ENCODE data around the gene DND1. TPM values are rescaled to one million over a fixed set of nuclear protein-coding genes. Genes with fewer than 3 reads are reported as not detected.
"Not testable (repeated sequence)": the region's sequence is repeated elsewhere in the genome, so short reads cannot be mapped to it uniquely, and the experiment has no call there.

The DND1 gene
- polyA plus RNA-seq, 12 donors: 0.09 to 0.27 (median 0.22) TPM; not detected in 8

DNA sequence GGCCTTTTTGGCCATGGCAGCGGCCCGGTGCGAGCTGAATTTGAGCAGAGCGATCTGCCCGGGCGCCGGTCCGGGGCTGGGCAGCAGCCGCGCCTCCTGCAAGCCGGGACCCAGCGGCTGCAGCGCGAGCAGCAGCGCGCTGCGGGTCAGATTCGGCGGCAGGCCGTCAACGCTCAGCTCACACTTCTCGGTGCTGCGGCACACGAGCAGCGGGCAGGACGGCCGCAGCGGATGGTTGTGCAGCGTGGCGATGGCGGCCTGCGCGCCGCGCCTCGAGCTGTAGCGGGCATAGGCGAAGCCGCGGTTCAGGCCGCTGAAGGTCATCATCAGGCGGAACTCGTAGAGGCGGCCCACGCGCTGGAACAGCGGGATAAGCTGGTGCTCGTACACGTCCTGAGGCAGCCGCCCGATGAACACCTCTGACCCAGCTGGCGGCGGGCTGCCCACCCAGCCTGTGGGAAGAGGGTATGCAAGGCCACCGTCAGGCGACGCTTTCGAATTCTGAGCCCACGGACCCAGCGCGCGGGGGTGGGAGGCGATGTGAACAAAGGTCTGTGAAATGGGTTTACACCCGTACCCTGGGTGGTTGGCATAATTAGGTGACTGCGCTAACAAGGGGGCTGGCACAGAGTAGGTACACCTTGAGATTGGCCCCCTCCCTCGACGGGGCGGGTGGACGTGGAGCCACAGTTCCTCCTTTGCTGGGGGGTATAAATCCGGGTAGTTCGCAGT, 755 bp downstream of the DND1 start:
- DNase-seq: no peak

DNA sequence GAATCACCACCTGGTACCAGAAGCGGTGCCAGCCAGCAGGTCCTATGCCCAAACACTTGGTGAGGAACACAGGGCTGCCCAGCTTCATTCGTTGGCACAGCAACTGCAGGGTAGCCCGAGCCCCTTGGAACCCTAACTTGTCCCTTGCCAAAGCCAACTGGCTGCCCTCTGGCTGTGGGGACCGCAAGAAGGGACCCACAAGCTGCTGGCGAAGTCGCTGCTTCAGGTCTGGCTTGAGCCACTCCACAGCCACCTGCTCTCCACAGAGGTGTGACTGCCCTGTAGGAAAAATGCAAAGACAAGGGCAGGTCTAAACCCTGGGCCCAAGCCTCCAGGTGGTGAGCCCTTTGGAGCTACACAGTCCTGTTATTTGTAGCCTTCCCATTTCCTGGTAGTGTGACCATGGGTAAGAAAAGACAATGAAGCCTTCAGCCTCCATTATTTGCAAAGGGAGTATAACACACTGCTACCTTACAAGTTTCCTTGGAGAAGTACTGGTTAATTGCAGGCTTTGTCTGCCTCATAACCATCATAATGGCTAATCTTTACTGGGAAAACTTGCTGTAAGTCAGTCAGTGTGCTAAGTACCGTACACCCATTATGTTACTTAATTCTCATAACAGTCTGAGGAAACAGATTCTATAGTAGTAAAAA, 1.8 kb downstream of the DND1 start:
- DNase-seq: no peak

DNA sequence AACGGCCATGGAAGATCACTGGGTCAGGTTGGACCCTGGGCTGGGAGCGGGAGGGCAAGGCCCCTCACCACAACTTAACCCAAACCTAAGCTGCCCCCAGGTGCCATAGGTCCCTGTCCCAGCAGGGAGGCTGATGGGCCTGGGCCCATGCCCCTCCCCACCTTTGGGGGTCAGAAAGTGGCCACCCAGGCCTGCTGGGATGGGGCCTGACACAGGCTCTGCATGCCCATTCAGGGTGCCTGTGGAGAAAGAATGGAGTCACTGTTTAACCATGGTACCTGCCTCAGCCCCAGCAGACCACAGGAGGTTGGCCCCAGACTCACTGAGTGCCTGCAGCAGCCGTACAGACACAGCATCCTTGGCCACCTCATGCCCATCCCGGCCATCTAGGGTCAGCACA, 2.3 kb downstream of the DND1 start:
- DNase-seq: not testable (repeated sequence)

DNA sequence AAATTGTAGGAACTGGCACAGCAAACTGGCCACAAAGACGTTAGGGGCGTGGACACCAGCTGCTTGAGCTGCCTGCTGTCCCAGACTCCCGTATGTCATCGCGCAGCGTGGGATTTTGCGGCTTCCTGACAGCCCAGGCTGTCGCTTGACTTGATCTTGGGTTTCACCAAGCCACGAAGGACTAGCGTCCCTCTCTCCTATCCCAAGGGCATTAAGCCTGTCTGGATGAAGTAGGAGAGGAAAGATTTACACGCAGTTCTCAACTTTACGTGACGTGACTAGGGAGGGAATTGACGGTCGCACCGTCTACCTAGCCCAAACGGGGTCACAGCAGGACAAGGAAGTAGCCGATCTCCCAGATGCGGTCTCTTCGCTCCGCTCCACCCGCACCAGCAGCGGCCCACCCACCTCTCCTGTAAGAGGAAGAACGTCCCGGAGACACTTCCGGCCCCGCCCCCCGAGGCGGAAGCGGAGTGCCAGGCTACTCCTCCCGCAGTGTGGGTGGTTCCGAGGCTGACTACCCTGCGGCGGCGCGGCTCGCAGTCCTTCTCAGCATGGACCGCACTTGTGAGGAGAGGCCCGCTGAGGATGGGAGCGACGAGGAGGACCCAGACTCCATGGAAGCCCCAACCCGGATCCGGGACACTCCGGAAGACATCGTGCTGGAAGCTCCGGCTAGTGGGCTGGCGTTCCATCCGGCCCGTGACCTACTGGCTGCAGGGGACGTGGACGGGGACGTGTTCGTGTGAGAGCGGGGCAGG, 8.8 kb downstream of the DND1 start, which contains the start of gene WDR55:
WDR55 (plus strand) TSS at position 546 of the 761 bp plus-strand sequence; CDS start at position 555, 9 bp downstream.
- DNase-seq: peak; percentile 93

GRCh38 chr5:140664030-140664358, 9.4 kb downstream of the DND1 start:
- no peak for DNase-seq

GRCh38 chr5:140660371-140660770, 13.0 kb downstream of the DND1 start:
- DNase-seq: not testable (repeated sequence)

- no peak for DNase-seq
These were observed 14.5 kb downstream of the DND1 start for GRCh38 chr5:140658870-140659269.

DNA sequence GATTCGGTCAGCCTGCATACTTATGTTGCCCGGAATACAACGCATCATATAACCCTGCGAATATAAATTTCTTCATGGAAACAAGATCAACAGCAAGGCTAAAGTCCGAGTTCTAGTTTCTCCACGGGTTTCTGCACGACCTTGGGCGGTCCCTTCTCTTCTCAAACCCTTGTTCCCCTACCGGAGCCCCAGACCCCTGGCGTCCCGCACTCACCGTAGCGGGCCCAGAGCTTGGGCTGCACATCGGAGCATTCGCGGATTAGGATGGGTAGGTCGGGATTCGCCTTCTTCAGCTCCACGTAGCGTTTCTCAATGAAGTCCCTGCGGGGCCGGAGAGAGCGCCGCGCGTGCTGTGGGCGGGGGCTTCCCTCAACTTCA, 26.3 kb downstream of the DND1 start:
- no peak for DNase-seq

GRCh38 chr5:140642718-140643117, 30.7 kb downstream of the DND1 start:
- no peak for DNase-seq

DNA sequence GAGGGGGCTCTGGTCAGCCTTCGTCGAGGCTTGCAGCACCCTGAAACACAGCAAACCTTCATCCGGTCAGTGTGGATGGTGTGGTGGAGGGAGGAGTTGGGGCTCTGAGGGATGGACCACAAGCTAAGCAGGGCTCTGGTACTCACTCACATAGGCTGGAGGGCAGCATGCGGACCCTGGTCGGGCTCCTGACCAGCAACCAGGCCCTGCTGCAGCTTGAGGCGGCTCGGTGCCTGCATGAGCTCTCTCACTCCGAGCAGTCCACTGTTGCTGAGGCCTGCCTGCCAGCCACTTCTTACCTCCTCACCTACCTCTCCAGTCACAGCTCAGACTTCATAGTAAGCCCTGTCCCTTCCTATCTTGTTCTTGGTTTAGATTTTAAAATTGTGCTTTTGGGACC, 31.7 kb downstream of the DND1 start:
- no peak for DNase-seq

DNA sequence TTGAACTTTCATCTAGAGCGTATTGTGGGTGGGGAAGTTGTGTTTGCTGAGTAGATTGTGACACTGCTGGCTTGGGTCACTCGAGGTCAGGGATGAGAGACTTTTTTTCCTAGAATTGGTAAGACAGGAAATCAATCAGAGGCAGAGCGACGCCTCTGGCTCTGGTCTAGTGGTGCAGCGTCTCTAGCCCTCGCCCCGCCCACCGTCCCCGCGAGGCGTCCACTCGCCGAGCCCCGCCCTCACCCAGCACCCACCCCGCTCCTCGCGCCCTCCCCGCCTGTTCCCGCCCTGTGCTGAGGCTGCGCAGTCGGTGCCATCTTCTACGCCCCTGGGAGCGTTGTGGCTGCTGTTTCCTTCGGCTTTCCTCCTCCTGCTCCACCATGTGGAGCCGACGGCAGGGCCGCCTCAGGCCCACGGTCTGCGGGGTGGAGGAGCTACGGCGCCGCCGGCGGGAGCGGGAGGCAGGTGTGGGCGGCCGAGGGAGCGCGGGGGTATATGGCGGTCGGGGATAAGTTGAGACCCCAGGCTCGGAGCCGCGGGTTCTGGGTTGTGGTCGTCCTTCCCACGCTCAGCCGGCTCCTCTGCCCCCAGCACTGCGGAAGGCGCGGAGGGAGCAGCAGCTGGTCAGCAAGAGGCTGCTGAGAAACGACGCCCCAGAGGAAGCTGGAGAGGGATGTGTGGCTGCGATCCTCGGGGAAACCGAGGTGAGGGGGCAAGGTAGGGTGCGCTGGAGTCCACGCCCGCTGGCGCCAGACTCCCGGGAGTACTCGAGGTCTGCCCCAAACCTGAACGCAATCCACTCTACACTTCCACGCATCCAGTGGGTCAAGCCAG, 34.0 kb downstream of the DND1 start, which contains the start of gene TMCO6:
TMCO6 (plus strand) TSS at position 304 of the 834 bp plus-strand sequence; CDS start at position 381, 77 bp downstream.
- peak; percentile 93 for DNase-seq

- DNase-seq: not testable (repeated sequence)
These were observed 34.6 kb downstream of the DND1 start for GRCh38 chr5:140638898-140639147.

DNA sequence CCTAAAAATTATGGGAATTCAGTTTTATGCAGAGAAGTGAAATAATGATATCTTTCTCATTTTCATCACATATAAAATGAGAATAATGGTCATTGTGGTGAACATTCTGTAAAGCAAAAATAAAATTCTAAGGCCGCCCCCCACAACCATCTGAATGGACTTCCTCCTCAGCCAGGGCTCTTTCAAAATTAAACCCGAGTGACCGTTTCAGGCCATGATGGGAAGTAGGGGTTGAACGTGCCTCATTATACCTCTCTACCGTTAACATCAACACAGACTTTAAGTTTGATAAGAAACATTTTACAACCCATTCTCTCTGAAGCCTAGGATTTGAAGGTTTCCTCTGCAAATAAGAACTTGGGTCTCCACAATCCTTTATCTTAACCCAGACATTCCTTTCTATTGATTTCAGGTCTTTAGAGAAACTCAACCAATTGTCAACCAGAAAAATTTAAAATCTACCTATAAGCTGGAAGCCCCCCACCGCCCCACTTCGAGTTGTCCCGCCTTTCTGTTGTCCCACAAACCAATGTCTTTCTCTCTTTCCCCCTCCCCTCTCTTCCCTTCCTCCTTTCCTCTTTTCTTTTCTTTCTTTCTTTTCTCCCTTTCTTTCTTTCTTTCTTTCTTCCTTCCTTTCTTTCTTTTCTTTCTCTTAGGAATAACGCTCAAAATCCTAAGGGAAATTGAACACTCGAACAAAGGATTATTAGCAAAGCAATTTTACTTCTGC, 35.8 kb downstream of the DND1 start:
- no peak for DNase-seq

GRCh38 chr5:140635291-140636257, 37.8 kb downstream of the DND1 start:
- DNase-seq: no peak

GRCh38 chr5:140634103-140634502, 39.3 kb downstream of the DND1 start:
- DNase-seq: no peak

DNA sequence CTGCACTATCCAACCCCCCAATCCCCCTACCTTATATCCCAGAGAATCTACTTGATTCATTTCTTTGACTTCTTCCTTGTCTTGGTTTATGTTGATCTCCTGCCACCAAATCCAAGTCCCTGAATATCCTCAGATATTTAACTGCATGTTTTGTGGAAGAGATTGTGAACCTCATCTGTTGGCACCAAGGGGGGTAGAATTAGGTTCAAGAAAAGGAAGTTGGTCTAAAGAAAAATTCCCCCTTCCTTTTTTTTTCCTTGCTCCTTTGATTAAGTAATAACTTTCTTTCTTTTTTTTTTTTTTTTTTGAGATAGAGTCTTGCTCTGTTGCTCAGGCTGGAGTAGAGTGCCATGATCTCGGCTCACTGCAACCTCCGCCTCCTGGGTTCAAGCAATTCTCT, 39.9 kb downstream of the DND1 start:
- DNase-seq: no peak

- DNase-seq: no peak
These were observed 40.3 kb downstream of the DND1 start, which contains the start of gene CD14 for GRCh38 chr5:140633021-140633471. Gene CD14 (minus strand): TSS chr5:140633175. CDS start chr5:140633071, 104 bp downstream.

DNA sequence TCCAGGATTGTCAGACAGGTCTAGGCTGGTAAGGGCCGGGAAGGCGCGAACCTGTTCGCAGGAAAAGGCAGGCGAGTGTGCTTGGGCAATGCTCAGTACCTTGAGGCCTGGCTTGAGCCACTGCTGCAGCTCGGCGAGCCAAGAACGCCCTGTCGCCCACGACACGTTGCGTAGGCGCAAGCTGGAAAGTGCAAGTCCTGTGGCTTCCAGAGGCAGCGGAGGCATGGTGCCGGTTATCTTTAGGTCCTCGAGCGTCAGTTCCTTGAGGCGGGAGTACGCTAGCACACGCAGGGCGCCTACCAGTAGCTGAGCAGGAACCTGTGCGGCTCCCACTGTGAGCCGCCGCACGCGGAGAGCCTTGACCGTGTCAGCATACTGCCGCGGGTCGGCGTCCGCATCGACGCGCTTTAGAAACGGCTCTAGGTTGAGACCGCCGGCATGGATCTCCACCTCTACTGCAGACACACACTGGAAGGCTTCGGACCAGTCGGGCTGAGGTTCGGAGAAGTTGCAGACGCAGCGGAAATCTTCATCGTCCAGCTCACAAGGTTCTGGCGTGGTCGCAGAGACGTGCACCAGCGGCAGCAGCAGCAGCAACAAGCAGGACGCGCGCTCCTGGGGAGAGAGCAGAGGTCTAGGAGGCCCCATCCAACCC, 40.9 kb downstream of the DND1 start:
- DNase-seq: peak; percentile 36

DNA sequence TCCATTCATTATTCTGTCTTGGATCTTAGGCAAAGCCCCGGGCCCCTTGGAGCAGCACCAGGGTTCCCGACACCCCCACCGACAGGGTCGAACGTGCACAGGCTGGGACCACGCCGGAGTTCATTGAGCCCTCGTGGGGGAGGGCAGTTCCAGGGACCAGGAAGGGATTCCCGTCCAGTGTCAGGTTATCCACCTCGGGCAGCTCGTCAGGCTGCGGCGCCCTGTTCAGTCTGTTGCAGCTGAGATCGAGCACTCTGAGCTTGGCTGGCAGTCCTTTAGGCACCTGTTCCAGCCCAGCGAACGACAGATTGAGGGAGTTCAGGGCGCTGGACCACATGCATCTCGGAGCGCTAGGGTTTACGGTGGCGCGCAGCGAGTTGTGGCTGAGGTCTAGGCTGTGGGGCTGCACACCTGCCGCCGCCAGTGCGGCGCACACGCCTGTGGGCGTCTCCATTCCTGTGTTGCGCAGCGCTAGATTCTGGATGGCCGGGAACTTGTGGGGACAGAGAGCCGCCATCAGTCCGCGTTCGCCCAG, 41.5 kb downstream of the DND1 start:
- no peak for DNase-seq

Measured in muscle of arm (tissue), 12 donors.